Stomach (tissue), 9 donors: ENCODE measurements around the gene CUL9. TPM values are rescaled to one million over a fixed set of nuclear protein-coding genes. Genes with fewer than 3 reads are reported as not detected.

Source experiments
- DNase-seq, 2 donors: peaks; one replicate each; pipeline versions ENCODE4 v3.0.0 to v3.0.0-alpha.2; 2013 to 2019
- H3K27ac ChIP-seq, 5 donors: fragments of 200-600 bp in 4 of 5; sonication (generic) in 4 of 5; one replicate each; pipeline ENCODE4 v1.5.1; 2013 to 2019; ENCODE audit warnings: mild to moderate bottlenecking in 1 of 5, moderate library complexity in 1 of 5
- H3K27me3 ChIP-seq, 3 donors: fragments of 200-600 bp; sonication (generic); one replicate each; pipeline ENCODE4 v1.5.1; 2017 to 2019; ENCODE audit warnings: mixed run types in 1 of 3
- H3K36me3 ChIP-seq, 4 donors: fragments of 200-600 bp; sonication (generic); 1 replicate in 3 of 4; 2 replicates in 1 of 4; pipeline ENCODE4 v1.5.1; 2016 to 2019
- H3K4me1 ChIP-seq, 4 donors: fragments of 200-600 bp; sonication (generic); one replicate each; pipeline ENCODE4 v1.5.1; 2016 to 2019
- H3K4me3 ChIP-seq, 4 donors: fragments of 200-600 bp; sonication (generic) in 3 of 4; one replicate each; pipeline ENCODE4 v1.5.1; 2016 to 2019; ENCODE audit warnings: mild to moderate bottlenecking in 1 of 4
- H3K9me3 ChIP-seq, 4 donors: fragments of 200-600 bp; sonication (generic); one replicate each; pipeline ENCODE4 v1.5.1; 2016 to 2019
- EP300 ChIP-seq: sonication (generic); formaldehyde crosslinking; IDR thresholded peaks from one replicate; pipeline ENCODE4 v1.6.1; 2017; ENCODE audit warnings: antibody characterized with exemption
- POLR2A ChIP-seq, 4 donors: fragments of 450-650 bp; IDR thresholded peaks; one replicate each; pipeline ENCODE4 v1.6.1; 2016; ENCODE audit warnings: antibody characterized with exemption in 4 of 4, control low read depth in 2 of 4, mild to moderate bottlenecking in 1 of 4, moderate library complexity in 1 of 4
- POLR2AphosphoS5 ChIP-seq, 3 donors: sonication (generic); formaldehyde crosslinking; IDR thresholded peaks; one replicate each; pipeline ENCODE4 v1.6.1; 2016; ENCODE audit warnings: antibody characterized with exemption in 3 of 3
- WGBS, 5 donors: extraction: QIAGEN DNeasy Blood & Tissue Kit in 3 of 5; methylation state at CpG; one replicate each; pipeline versions ENCODE4 v1.1.5 to v1.1.7; 2013 to 2018; 5-methylcytosine and 5-hydroxymethylcytosine counted together
- intact Hi-C: fragments of 100-400 bp; cut with DNase I; formaldehyde crosslinking; loops from one replicate; pipeline ENCODE4 v1.15.1; 2023; ENCODE audit warnings: low total_unique reads
- polyA plus RNA-seq, 3 donors: library from polyadenylated mRNA; stranded (reverse); fragments of 200-250 nt; gene quantifications; one replicate each; pipeline ENCODE4 v1.2.3, GENCODE V29; 2013
- total RNA-seq, 5 donors: library from RNA; depleted of rRNA; stranded (reverse); fragments of >200 nt; gene quantifications; one replicate each; pipeline versions ENCODE4 v1.1.0 to v1.2.3, GENCODE V29; 2014 to 2016
- TF ChIP-seq, protein P1 (sequence below), 7 experiments: fragments of 450-650 bp in 4 of 7; fragments of 200-600 bp in 3 of 7; sonication (generic) in 3 of 7; IDR thresholded peaks; one replicate each; pipeline ENCODE4 v1.5.1; 2016 to 2019; ENCODE audit warnings: antibody characterized with exemption in 7 of 7, control low read depth in 2 of 7, mild to moderate bottlenecking in 1 of 7
- donor health status: healthy with polysubstance abuse.
- donor health status: Bipolar disorder and iron deficiency.
- donor health status: healthy.

CUL9 gene
- total and polyA plus RNA-seq, 8 donors, result 22.8 to 120 (median 45.0) TPM

DNA sequence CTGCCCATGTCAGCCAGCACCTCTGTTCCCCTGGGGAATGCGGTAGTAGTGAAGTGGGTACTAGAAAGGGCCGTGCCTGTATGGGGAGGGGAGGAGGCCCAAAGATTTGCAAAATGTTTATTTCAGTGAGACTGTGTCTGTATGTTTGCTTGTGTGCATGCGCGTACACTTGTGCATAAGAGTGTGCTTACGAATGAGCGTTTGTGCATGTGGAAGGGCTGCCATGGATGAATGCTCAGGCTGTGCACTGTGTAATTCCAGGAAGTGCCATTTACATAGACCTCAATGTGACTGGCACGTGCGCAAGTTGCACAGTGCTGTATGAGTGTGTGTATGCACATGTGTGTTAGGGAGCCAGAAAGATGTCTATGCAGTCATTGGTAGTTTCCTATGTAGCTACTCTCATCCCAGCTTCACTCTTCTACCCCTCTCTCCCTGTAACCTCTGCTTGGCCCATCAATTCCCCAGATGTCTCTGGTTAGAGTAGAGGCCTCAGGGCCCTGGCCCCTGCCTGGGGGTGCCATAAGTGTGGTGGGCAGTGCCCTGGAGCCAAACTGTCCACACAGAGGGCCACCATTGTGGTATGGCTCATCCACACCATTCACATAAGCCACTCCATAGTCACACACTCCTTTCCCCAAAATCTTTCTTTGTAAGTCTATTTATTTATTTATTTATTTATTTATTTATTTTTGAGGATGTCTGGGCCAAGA is 89.3 kb downstream of the CUL9 start:
- H3K4me1 ChIP-seq, result peaks cover 35 to 52% (median 44%) of the 10 kb centered on the region in 4 donors
- no peaks in the 10 kb centered on the region for H3K9me3 ChIP-seq
- WGBS, 5 donors, result 86 to 94% (median 90%) methylated on average over 8 of the region's 8 CpGs
- no peak for DNase-seq
- H3K4me3 ChIP-seq, result no peak overlapping the region
- no peak overlapping the region for H3K27ac ChIP-seq
- H3K27me3 ChIP-seq, result peaks cover 0 to 62% (median 23%) of the 10 kb centered on the region in 3 donors
- TF ChIP-seq POLR2A (IDR thresholded peaks at IDR 0.05) (no peak), EP300 (no peak)
- intact Hi-C loops, result loop anchor here (10.0 kb wide), 1 partner anchor 64 kb away; no protein-coding TSS in a partner anchor
- H3K36me3 ChIP-seq, result no peaks in the 10 kb centered on the region

DNA sequence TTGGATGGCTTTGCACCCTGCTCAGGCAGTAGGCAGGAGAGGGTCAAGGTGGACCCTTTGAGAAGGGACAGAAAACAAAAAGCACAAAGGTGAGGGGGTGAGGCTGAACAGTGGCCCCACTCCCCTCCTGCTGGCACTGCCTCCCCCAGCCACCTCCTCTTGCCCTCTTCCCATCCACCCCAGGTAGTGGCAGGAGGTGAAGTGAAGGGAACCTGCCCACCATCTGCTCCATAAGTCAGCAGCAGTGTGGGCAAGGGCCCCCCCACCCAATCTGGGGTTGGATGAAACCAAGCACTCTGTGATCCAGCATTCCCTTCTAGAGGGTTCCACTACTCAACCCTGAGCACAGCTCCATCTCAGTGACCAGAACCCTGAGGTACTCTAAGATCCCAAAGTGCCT is 89.9 kb downstream of the CUL9 start:
- H3K9me3 ChIP-seq, result no peaks in the 10 kb centered on the region
- intact Hi-C loops, result loop anchor here (10.0 kb wide), 1 partner anchor 63 kb away; no protein-coding TSS in a partner anchor
- no peak overlapping the region for H3K4me3 ChIP-seq
- peaks cover 37 to 59% (median 48%) of the 10 kb centered on the region in 4 donors for H3K4me1 ChIP-seq
- TF ChIP-seq POLR2A (IDR thresholded peaks at IDR 0.05) (no peak), POLR2AphosphoS5 (IDR thresholded peaks at IDR 0.05) (no peak), EP300 (no peak)
- TF ChIP-seq, protein P1, sequence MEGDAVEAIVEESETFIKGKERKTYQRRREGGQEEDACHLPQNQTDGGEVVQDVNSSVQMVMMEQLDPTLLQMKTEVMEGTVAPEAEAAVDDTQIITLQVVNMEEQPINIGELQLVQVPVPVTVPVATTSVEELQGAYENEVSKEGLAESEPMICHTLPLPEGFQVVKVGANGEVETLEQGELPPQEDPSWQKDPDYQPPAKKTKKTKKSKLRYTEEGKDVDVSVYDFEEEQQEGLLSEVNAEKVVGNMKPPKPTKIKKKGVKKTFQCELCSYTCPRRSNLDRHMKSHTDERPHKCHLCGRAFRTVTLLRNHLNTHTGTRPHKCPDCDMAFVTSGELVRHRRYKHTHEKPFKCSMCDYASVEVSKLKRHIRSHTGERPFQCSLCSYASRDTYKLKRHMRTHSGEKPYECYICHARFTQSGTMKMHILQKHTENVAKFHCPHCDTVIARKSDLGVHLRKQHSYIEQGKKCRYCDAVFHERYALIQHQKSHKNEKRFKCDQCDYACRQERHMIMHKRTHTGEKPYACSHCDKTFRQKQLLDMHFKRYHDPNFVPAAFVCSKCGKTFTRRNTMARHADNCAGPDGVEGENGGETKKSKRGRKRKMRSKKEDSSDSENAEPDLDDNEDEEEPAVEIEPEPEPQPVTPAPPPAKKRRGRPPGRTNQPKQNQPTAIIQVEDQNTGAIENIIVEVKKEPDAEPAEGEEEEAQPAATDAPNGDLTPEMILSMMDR (IDR thresholded peaks at IDR 0.05), result no peak
- DNase-seq, result no peak
- peaks cover 0 to 69% (median 23%) of the 10 kb centered on the region in 3 donors for H3K27me3 ChIP-seq
- no peak overlapping the region for H3K27ac ChIP-seq
- H3K36me3 ChIP-seq, result no peaks in the 10 kb centered on the region

DNA sequence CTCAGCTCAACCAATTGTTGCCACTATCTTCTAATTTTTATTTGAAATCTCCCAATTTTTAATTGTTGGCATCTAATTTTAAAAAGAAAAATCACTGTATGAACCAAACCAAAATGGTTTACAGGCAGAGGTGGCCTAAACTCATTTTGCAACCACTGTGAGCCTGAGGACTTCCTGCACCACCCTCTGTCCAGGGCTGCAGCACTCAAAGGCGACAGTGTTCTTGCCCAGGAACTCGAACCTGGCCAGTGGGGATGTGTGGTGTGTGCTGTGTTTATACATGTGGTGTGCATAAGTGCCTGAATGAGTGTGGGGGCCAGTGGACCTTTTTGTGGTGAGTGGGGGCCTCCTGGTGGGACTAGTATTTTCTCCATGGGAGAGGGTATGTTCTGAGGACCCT is 91.7 kb downstream of the CUL9 start:
- 43 to 60% (median 55%) methylated on average over 2 of the region's 2 CpGs for WGBS, 5 donors
- TF ChIP-seq POLR2AphosphoS5 (IDR thresholded peaks at IDR 0.05), result no peak
- TF ChIP-seq, protein P1 (IDR thresholded peaks at IDR 0.05), result no peak
- no peak for TF ChIP-seq EP300
- TF ChIP-seq POLR2A (IDR thresholded peaks at IDR 0.05), result no peak
- H3K27ac ChIP-seq, result no peak overlapping the region
- peaks cover 0 to 71% (median 23%) of the 10 kb centered on the region in 3 donors for H3K27me3 ChIP-seq
- H3K36me3 ChIP-seq, result no peaks in the 10 kb centered on the region
- no peak for DNase-seq
- H3K9me3 ChIP-seq, result no peaks in the 10 kb centered on the region
- intact Hi-C loops, result loop anchor here (10.0 kb wide), 1 partner anchor 61 kb away; no protein-coding TSS in a partner anchor
- H3K4me1 ChIP-seq, result peaks cover 30 to 44% (median 36%) of the 10 kb centered on the region in 4 donors
- no peak overlapping the region for H3K4me3 ChIP-seq

Other genes starting within 250 kb of the CUL9 start
- 10 to 100 TPM in 1 of 5 donors, 1 to 10 TPM in 1, under 1 TPM in 1, not detected in 2; 0.45 to 21.3 (median 1.8) TPM for gene GNMT, start 221.4 kb upstream of the CUL9 start, total RNA-seq
- gene GNMT, start 221.4 kb upstream of the CUL9 start, polyA plus RNA-seq, result 100 to 1,000 TPM in 1 of 3 donors, 10 to 100 TPM in 2; 14.4 to 121 (median 73.2) TPM
- gene PEX6, start 203.0 kb upstream of the CUL9 start, total RNA-seq, result 100 to 1,000 TPM in 1 of 5 donors, 10 to 100 TPM in 2, 1 to 10 TPM in 2; 5.5 to 118 (median 23.9) TPM
- gene PEX6, start 203.0 kb upstream of the CUL9 start, polyA plus RNA-seq, result 10 to 100 TPM; 13.0 to 16.4 (median 15.1) TPM
- gene PPP2R5D, start 197.6 kb upstream of the CUL9 start, total RNA-seq, result 100 to 1,000 TPM in 1 of 5 donors, 10 to 100 TPM in 4; 19.6 to 517 (median 40.6) TPM
- 10 to 100 TPM; 21.0 to 23.7 (median 21.5) TPM for gene PPP2R5D, start 197.6 kb upstream of the CUL9 start, polyA plus RNA-seq
- 10 to 100 TPM in 4 of 5 donors, 1 to 10 TPM in 1; 3.6 to 61.3 (median 27.7) TPM for gene MEA1, start 168.2 kb upstream of the CUL9 start, total RNA-seq
- 100 to 1,000 TPM in 2 of 3 donors, 10 to 100 TPM in 1; 95.2 to 118 (median 102) TPM for gene MEA1, start 168.2 kb upstream of the CUL9 start, polyA plus RNA-seq
- gene KLHDC3, start 167.9 kb upstream of the CUL9 start, total RNA-seq, result 10 to 100 TPM; 40.0 to 88.5 (median 66.5) TPM
- gene KLHDC3, start 167.9 kb upstream of the CUL9 start, polyA plus RNA-seq, result 10 to 100 TPM; 57.7 to 85.0 (median 84.2) TPM
- gene RRP36, start 160.6 kb upstream of the CUL9 start, total RNA-seq, result 10 to 100 TPM in 4 of 5 donors, 1 to 10 TPM in 1; 3.5 to 61.1 (median 37.1) TPM
- gene RRP36, start 160.6 kb upstream of the CUL9 start, polyA plus RNA-seq, result 10 to 100 TPM; 27.8 to 47.7 (median 39.6) TPM
- 10 to 100 TPM in 4 of 5 donors, 1 to 10 TPM in 1; 9.9 to 26.1 (median 14.1) TPM for gene CUL7, start 128.3 kb upstream of the CUL9 start, total RNA-seq
- 1 to 10 TPM; 4.4 to 5.9 (median 4.7) TPM for gene CUL7, start 128.3 kb upstream of the CUL9 start, polyA plus RNA-seq
- gene MRPL2, start 122.8 kb upstream of the CUL9 start, total RNA-seq, result 10 to 100 TPM in 2 of 5 donors, 1 to 10 TPM in 3; 3.5 to 28.1 (median 8.8) TPM
- gene MRPL2, start 122.8 kb upstream of the CUL9 start, polyA plus RNA-seq, result 10 to 100 TPM; 40.0 to 74.8 (median 49.8) TPM
- gene KLC4, start 122.6 kb upstream of the CUL9 start, total RNA-seq, result 100 to 1,000 TPM in 2 of 5 donors, 10 to 100 TPM in 3; 24.4 to 410 (median 61.1) TPM
- 10 to 100 TPM; 23.5 to 38.5 (median 31.1) TPM for gene KLC4, start 122.6 kb upstream of the CUL9 start, polyA plus RNA-seq
- 10 to 100 TPM in 4 of 5 donors, 1 to 10 TPM in 1; 8.2 to 64.9 (median 28.8) TPM for gene PTK7, start 105.9 kb upstream of the CUL9 start, total RNA-seq
- gene PTK7, start 105.9 kb upstream of the CUL9 start, polyA plus RNA-seq, result 10 to 100 TPM in 2 of 3 donors, 1 to 10 TPM in 1; 4.0 to 31.1 (median 12.1) TPM
- 10 to 100 TPM; 10.5 to 40.6 (median 25.5) TPM for gene SRF, start 10.9 kb upstream of the CUL9 start, total RNA-seq
- 10 to 100 TPM; 21.7 to 25.6 (median 22.5) TPM for gene SRF, start 10.9 kb upstream of the CUL9 start, polyA plus RNA-seq
- 100 to 1,000 TPM in 1 of 5 donors, 10 to 100 TPM in 3, not detected in 1; 42.9 to 136 (median 66.5) TPM for gene DNPH1, start 47.3 kb downstream of the CUL9 start, total RNA-seq
- gene DNPH1, start 47.3 kb downstream of the CUL9 start, polyA plus RNA-seq, result 100 to 1,000 TPM; 109 to 158 (median 113) TPM
- under 1 TPM in 2 of 5 donors, not detected in 3; 0.14 to 0.37 TPM for gene TTBK1, start 61.3 kb downstream of the CUL9 start, total RNA-seq
- under 1 TPM; 0.05 to 0.15 (median 0.12) TPM for gene TTBK1, start 61.3 kb downstream of the CUL9 start, polyA plus RNA-seq
- not detected for gene SLC22A7, start 116.1 kb downstream of the CUL9 start, total RNA-seq
- not detected for gene SLC22A7, start 116.1 kb downstream of the CUL9 start, polyA plus RNA-seq
- gene CRIP3, start 126.6 kb downstream of the CUL9 start, total RNA-seq, result under 1 TPM in 1 of 5 donors, not detected in 4; 0.92 TPM
- gene CRIP3, start 126.6 kb downstream of the CUL9 start, polyA plus RNA-seq, result 1 to 10 TPM in 1 of 3 donors, under 1 TPM in 1, not detected in 1; 0.37 to 1.6 TPM
- gene ZNF318, start 187.5 kb downstream of the CUL9 start, total RNA-seq, result 10 to 100 TPM in 3 of 5 donors, 1 to 10 TPM in 2; 5.8 to 13.3 (median 12.3) TPM
- gene ZNF318, start 187.5 kb downstream of the CUL9 start, polyA plus RNA-seq, result 1 to 10 TPM; 2.6 to 4.8 (median 2.6) TPM
- 10 to 100 TPM; 18.7 to 67.4 (median 60.3) TPM for gene ABCC10, start 245.3 kb downstream of the CUL9 start, total RNA-seq
- 10 to 100 TPM in 2 of 3 donors, 1 to 10 TPM in 1; 7.9 to 30.6 (median 15.1) TPM for gene ABCC10, start 245.3 kb downstream of the CUL9 start, polyA plus RNA-seq